Measurements from ENCODE around the gene SEMA4B. TPM values are rescaled to one million over a fixed set of nuclear protein-coding genes. Genes with fewer than 3 reads are reported as not detected.
"Not testable (repeated sequence)": the region's sequence is repeated elsewhere in the genome, so short reads cannot be mapped to it uniquely, and the experiment has no call there.

Gene SEMA4B
- total and polyA plus RNA-seq, 3 experiments from 2014 or later = 6.9 to 10.1 (median 8.8) TPM

- no peaks in the 10 kb centered on the region for H3K36me3 ChIP-seq (ENCODE audit: insufficient read depth, low read length)
- H3K4me1 ChIP-seq (ENCODE audit: insufficient read depth, low read length) = no peaks in the 10 kb centered on the region
- no peaks in the 10 kb centered on the region for H3K36me3 Mint-ChIP-seq
- ChIA-PET POLR2A (no interaction called here), CTCF (interaction anchor here (0.8 to 2.3 kb wide), 3 partner anchors 58 to 126 kb away, joined by 3 to 5 read pairs (median 3); no protein-coding TSS in a partner anchor)
- H3K27me3 Mint-ChIP-seq = peaks cover 4 to 12% of the 10 kb centered on the region in 2 donors
- H3K4me3 Mint-ChIP-seq = no peak overlapping the region
- H3K4me1 Mint-ChIP-seq = peaks cover 7 to 13% (median 8%) of the 10 kb centered on the region in 3 donors
- no peak overlapping the region for H3K27ac Mint-ChIP-seq
- H3K4me3 ChIP-seq (ENCODE audit: low read length) = no peak overlapping the region
- DNase-seq = no peak
- no peaks in the 10 kb centered on the region for H3K9me3 ChIP-seq (ENCODE audit: low read length)
- no peaks in the 10 kb centered on the region for H3K9me3 Mint-ChIP-seq
- H3K27me3 ChIP-seq (ENCODE audit: insufficient read depth, low read length, poor library complexity, severe bottlenecking) = no peaks in the 10 kb centered on the region
- peak overlapping the region; percentile 19 for H3K27ac ChIP-seq (ENCODE audit: low read depth, low read length)
These were observed 40.1 kb upstream of the SEMA4B start for GRCh38 chr15:90160781-90161727.

DNA sequence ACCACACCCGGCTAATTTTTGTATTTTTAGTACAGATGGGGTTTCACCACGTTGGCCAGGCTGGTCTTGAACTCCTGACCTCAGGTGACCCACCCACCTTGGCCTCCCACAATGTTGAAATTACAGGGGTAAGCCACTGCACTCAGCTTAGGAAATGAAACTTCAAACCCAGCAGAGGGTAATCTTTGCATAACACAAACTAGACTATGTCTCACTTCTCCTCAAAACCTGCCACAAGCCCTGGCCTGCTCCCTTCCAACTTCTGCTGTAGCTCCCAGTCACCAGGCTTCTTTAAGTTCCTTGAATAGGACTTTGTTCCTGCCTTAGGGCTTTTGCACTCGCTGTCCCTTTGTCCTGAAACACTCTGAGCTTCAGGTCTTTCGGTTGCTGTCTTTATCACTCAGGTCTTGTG, 39.2 kb upstream of the SEMA4B start:
- CTCF ChIA-PET = interaction anchor here (0.8 to 2.3 kb wide), 2 partner anchors 60 to 125 kb away, joined by 3 to 5 read pairs; no protein-coding TSS in a partner anchor
- Mint-ChIP-seq H3K4me1 (peaks cover 7 to 13% (median 8%) of the 10 kb centered on the region in 3 donors), H3K36me3 (no peaks in the 10 kb centered on the region), H3K27ac (no peak overlapping the region), H3K27me3 (peaks cover 4 to 12% of the 10 kb centered on the region in 2 donors), H3K9me3 (no peaks in the 10 kb centered on the region), H3K4me3 (no peak overlapping the region)
- POLR2A ChIA-PET = no interaction called here
- H3K27ac ChIP-seq (ENCODE audit: low read depth, low read length) = no peak overlapping the region
- H3K36me3 ChIP-seq (ENCODE audit: insufficient read depth, low read length) = no peaks in the 10 kb centered on the region
- no peak for DNase-seq
- H3K4me3 ChIP-seq (ENCODE audit: low read length) = no peak overlapping the region
- no peaks in the 10 kb centered on the region for H3K4me1 ChIP-seq (ENCODE audit: insufficient read depth, low read length)
- no peaks in the 10 kb centered on the region for H3K9me3 ChIP-seq (ENCODE audit: low read length)
- H3K27me3 ChIP-seq (ENCODE audit: insufficient read depth, low read length, poor library complexity, severe bottlenecking) = no peaks in the 10 kb centered on the region

DNA sequence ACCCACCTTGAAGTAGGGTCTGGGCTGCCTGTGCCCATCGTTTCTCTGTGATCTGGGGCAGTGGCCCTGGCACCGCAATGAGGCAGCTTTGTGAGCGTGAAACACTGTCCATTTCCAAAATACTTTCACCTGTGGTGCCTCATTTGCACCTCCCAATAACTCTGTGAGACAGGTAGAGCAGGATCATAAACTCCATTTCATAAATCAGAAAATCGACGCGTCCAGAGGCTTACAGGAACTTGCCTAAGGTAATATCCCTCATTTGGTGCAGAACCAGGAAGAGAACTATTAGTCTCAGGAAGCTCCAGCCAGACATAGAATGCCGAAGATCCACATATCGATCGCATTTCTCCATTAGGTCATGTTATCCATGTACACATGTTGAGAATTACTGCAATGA, 38.2 kb upstream of the SEMA4B start:
- Histone ChIP-seq H3K27ac (ENCODE audit: low read depth, low read length) (peak overlapping the region; percentile 24), H3K36me3 (ENCODE audit: insufficient read depth, low read length) (no peaks in the 10 kb centered on the region), H3K4me1 (ENCODE audit: insufficient read depth, low read length) (no peaks in the 10 kb centered on the region), H3K27me3 (ENCODE audit: insufficient read depth, low read length, poor library complexity, severe bottlenecking) (no peaks in the 10 kb centered on the region), H3K4me3 (ENCODE audit: low read length) (no peak overlapping the region), H3K9me3 (ENCODE audit: low read length) (no peaks in the 10 kb centered on the region)
- no peaks in the 10 kb centered on the region for H3K9me3 Mint-ChIP-seq
- CTCF ChIA-PET = interaction anchor here (2.3 kb wide), 1 partner anchor 124 kb away, joined by 5 read pairs; no protein-coding TSS in a partner anchor
- H3K27ac Mint-ChIP-seq = no peak overlapping the region
- H3K4me1 Mint-ChIP-seq = peaks cover 6 to 7% (median 6%) of the 10 kb centered on the region in 3 donors
- no peaks in the 10 kb centered on the region for H3K36me3 Mint-ChIP-seq
- POLR2A ChIA-PET = no interaction called here
- peaks cover 4 to 12% of the 10 kb centered on the region in 2 donors for H3K27me3 Mint-ChIP-seq
- H3K4me3 Mint-ChIP-seq = no peak overlapping the region
- DNase-seq = no peak

DNA sequence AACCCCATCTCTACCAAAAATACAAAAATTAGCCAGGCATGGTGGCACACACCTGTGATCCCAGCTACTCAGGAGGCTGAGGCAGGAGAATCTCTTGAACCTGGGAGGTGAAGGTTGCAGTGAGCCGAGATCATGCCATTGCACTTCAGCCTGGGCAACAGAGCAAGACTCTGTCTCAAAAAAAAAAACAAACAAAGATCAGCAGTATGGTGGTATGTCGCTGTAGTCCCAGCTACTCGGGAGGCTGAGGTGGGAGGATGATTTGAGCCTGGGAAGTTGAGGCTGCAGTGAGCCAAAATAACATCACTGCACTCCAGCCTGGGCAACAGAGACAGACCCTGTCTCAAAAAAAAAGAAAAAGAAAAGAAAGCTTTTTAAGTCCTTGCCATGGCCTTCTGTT, 36.9 kb upstream of the SEMA4B start:
- H3K27ac Mint-ChIP-seq; H3K4me3 Mint-ChIP-seq; H3K36me3 Mint-ChIP-seq; H3K4me3 ChIP-seq (ENCODE audit: low read length); H3K27me3 ChIP-seq (ENCODE audit: insufficient read depth, low read length, poor library complexity, severe bottlenecking); H3K9me3 ChIP-seq (ENCODE audit: low read length); H3K27ac ChIP-seq (ENCODE audit: low read depth, low read length); DNase-seq; POLR2A ChIA-PET; H3K4me1 ChIP-seq (ENCODE audit: insufficient read depth, low read length); H3K36me3 ChIP-seq (ENCODE audit: insufficient read depth, low read length); H3K4me1 Mint-ChIP-seq; H3K9me3 Mint-ChIP-seq: not testable (repeated sequence)
- H3K27me3 Mint-ChIP-seq = peaks cover 4 to 12% of the 10 kb centered on the region in 2 donors
- CTCF ChIA-PET = interaction anchor here (1.0 kb wide), 1 partner anchor 37 kb away, joined by 3 read pairs; the partner anchor contains the start of gene SEMA4B

- H3K27ac ChIP-seq (ENCODE audit: low read depth, low read length) = peak overlapping the region; percentile 72
These were observed 36.0 kb upstream of the SEMA4B start for GRCh38 chr15:90165157-90165556.

GRCh38 chr15:90165659-90166489, 35.3 kb upstream of the SEMA4B start:
- no peak for DNase-seq
- Histone ChIP-seq H3K27ac (ENCODE audit: low read depth, low read length) (peak overlapping the region; percentile 72), H3K9me3 (ENCODE audit: low read length) (no peaks in the 10 kb centered on the region), H3K4me1 (ENCODE audit: insufficient read depth, low read length) (no peaks in the 10 kb centered on the region), H3K27me3 (ENCODE audit: insufficient read depth, low read length, poor library complexity, severe bottlenecking) (no peaks in the 10 kb centered on the region), H3K36me3 (ENCODE audit: insufficient read depth, low read length) (no peaks in the 10 kb centered on the region), H3K4me3 (ENCODE audit: low read length) (no peak overlapping the region)
- ChIA-PET POLR2A (no interaction called here), CTCF (no interaction called here)
- Mint-ChIP-seq H3K27me3 (peaks cover 4 to 12% of the 10 kb centered on the region in 2 donors), H3K27ac (no peak overlapping the region), H3K9me3 (no peaks in the 10 kb centered on the region), H3K4me1 (peaks cover 0 to 3% (median 0%) of the 10 kb centered on the region in 3 donors), H3K36me3 (no peaks in the 10 kb centered on the region), H3K4me3 (no peak overlapping the region)

More at GRCh38 chr15:90165157-90165556, 36.0 kb upstream of the SEMA4B start:
- Mint-ChIP-seq H3K27me3 (peaks cover 4 to 12% of the 10 kb centered on the region in 2 donors), H3K4me1 (peaks cover 0 to 3% (median 0%) of the 10 kb centered on the region in 3 donors), H3K36me3 (no peaks in the 10 kb centered on the region), H3K27ac (no peak overlapping the region), H3K4me3 (no peak overlapping the region), H3K9me3 (no peaks in the 10 kb centered on the region)
- Histone ChIP-seq H3K4me1 (ENCODE audit: insufficient read depth, low read length) (no peaks in the 10 kb centered on the region), H3K36me3 (ENCODE audit: insufficient read depth, low read length) (no peaks in the 10 kb centered on the region), H3K4me3 (ENCODE audit: low read length) (no peak overlapping the region), H3K27me3 (ENCODE audit: insufficient read depth, low read length, poor library complexity, severe bottlenecking) (no peaks in the 10 kb centered on the region), H3K9me3 (ENCODE audit: low read length) (no peaks in the 10 kb centered on the region)
- ChIA-PET CTCF (no interaction called here), POLR2A (no interaction called here)
- DNase-seq = no peak

DNA sequence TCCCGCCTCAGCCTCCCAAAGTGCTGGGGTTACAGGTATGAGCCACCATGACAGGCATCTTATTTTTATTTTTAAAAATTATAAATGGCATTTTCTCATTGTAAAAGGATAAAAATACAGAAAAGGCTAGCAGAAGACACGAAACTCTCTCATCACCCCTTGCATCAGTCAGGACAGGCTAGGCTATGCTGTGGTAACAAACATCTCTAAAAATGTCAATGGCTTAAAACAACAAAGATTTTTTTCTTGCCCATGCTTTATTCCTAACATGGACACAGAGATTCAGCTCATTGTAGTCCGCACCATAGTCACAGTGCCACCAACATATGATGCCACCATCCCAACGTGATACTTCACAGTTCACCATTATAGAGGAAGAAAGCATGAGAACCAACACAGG, 34.0 kb upstream of the SEMA4B start:
- DNase-seq = no peak
- no peak overlapping the region for H3K27ac ChIP-seq (ENCODE audit: low read depth, low read length)
- no peaks in the 10 kb centered on the region for H3K27me3 ChIP-seq (ENCODE audit: insufficient read depth, low read length, poor library complexity, severe bottlenecking)
- H3K36me3 Mint-ChIP-seq = no peaks in the 10 kb centered on the region
- no peaks in the 10 kb centered on the region for H3K9me3 Mint-ChIP-seq
- H3K4me3 ChIP-seq (ENCODE audit: low read length) = no peak overlapping the region
- POLR2A ChIA-PET = no interaction called here
- CTCF ChIA-PET = no interaction called here
- no peak overlapping the region for H3K27ac Mint-ChIP-seq
- no peaks in the 10 kb centered on the region for H3K9me3 ChIP-seq (ENCODE audit: low read length)
- peaks cover 2 to 11% of the 10 kb centered on the region in 2 donors for H3K27me3 Mint-ChIP-seq
- no peaks in the 10 kb centered on the region for H3K4me1 ChIP-seq (ENCODE audit: insufficient read depth, low read length)
- no peak overlapping the region for H3K4me3 Mint-ChIP-seq
- H3K4me1 Mint-ChIP-seq = peaks cover 0 to 3% (median 0%) of the 10 kb centered on the region in 3 donors
- no peaks in the 10 kb centered on the region for H3K36me3 ChIP-seq (ENCODE audit: insufficient read depth, low read length)
